IPS-18c (cell line): ENCODE measurements around the gene NF2.
"Not testable (repeated sequence)": the region's sequence is repeated elsewhere in the genome, so short reads cannot be mapped to it uniquely, and the experiment has no call there.

ENCODE experiments used
- H3K4me3 ChIP-seq: 2 replicates; pipeline ENCODE4 v1.7.0; 2013; ENCODE audit warnings: low read depth, mild to moderate bottlenecking, low read length, moderate library complexity; ENCODE audit not compliant: insufficient read depth
- H3K9me3 ChIP-seq: one replicate; pipeline ENCODE4 v1.6.1; 2013; ENCODE audit warnings: mild to moderate bottlenecking, low read length, moderate library complexity; ENCODE audit not compliant: control insufficient read depth, insufficient read depth

Gene NF2

DNA sequence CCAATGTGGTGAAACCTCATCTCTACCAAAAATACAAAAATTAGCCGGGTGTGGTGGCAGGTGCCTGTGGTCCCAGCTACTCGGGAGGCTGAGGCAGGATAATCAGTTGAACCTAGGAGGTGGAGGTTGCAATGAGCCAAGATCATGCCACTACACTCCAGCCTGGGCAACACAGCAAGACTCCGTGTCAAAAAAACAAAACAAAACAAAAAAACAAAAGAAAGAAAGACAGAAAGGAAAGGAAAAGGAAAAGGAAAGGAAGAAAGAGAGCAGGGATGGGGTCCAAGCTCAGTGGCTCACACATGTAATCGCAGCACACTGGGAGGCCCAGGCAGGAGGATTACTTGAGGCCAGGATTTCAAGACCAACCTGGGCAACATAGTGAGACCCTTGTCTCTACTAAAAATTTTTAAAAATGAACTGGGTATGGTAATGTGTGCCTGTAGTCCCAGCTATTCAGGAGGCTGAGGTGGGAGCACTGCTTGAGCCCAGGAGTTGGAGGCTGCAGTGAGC is 17.2 kb upstream of the NF2 start:
- not testable (repeated sequence) for H3K9me3 ChIP-seq, H3K4me3 ChIP-seq

GRCh38 chr22:29587938-29588699 is 15.3 kb upstream of the NF2 start:
- Histone ChIP-seq H3K4me3 (no peak overlapping the region), H3K9me3 (no peaks in the 10 kb centered on the region)

DNA sequence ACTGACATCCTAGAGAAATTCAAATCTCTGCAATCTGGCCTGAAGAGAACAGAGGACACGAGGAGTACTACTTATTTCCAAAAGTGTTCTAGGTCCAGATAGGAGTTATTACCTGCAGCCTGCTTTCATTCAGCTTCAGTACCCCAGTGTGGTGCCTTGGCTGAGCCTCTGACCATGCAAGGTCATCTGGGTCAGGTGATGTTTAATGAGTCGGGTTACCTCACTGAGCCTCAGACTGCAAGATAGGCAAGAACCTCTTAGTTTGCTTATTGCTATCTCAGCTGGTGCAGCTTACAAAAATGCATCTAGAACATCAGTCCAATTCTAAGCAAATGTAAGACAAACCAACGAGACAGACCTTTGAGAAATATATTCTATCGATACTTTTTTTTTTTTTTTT is 9.5 kb upstream of the NF2 start:
- no peaks in the 10 kb centered on the region for H3K9me3 ChIP-seq
- H3K4me3 ChIP-seq = no peak overlapping the region

GRCh38 chr22:29594447-29594846 is 9.0 kb upstream of the NF2 start:
- not testable (repeated sequence) for H3K4me3 ChIP-seq, H3K9me3 ChIP-seq

DNA sequence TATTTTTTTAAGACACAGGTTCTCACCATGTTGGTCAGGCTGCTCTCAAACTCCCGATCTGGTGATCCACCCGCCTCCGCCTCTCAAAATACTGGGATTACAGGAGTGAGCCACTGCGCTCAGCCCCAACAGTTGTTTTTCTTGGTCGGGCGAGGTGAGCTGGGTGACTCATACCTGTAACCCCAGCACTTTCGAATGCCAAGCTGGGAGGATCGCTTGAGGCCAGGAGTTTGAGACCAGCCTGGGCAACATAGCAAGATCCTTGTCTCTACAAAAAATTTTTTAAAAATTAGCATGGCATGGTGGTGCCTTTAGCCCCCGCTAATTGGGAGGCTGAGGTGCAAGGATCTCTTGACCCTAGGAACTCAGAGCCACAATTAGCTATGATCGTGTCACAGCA is 7.0 kb upstream of the NF2 start:
- H3K4me3 ChIP-seq = no peak overlapping the region
- H3K9me3 ChIP-seq = no peaks in the 10 kb centered on the region

GRCh38 chr22:29597871-29598683 is 5.4 kb upstream of the NF2 start:
- not testable (repeated sequence) for H3K4me3 ChIP-seq, H3K9me3 ChIP-seq

DNA sequence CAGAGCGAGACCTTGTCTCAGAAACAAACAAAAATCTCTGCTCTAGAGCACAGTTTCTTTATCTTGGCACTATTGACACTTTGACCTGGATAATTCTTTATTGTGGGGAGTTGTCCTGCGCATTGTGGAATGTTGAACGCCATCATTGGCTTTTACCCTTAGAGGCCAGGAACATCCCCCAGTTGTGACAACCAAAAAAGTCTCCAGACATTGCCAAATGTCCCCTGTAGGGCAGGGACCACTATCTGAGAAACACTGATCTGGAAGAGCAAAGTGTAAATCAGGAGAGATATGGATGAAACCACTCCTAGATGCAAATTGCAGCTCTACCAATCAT is 4.8 kb upstream of the NF2 start:
- Histone ChIP-seq H3K9me3 (no peaks in the 10 kb centered on the region), H3K4me3 (no peak overlapping the region)

GRCh38 chr22:29604076-29604360 is 585 bp downstream of the NF2 start:
- no peaks in the 10 kb centered on the region for H3K9me3 ChIP-seq

DNA sequence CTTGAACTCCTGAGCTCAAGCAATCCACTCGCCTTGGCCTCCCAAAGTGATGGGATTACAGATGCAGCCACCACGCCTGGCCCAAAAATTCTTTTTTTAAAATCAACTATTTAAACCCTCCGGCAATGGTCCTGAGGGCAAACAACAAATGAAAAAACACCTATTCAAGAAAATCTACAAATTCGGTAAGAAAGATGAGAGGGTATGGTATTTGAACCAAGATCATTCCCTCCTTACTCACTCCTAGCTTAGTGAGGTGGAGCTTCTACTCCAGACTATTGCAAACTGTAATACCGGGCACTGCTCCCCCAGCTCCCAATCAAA is 2.1 kb downstream of the NF2 start:
- Histone ChIP-seq H3K4me3 (no peak overlapping the region), H3K9me3 (no peaks in the 10 kb centered on the region)

More at GRCh38 chr22:29604076-29604360, 585 bp downstream of the NF2 start:
- peak overlapping the region; percentile 85 for H3K4me3 ChIP-seq

DNA sequence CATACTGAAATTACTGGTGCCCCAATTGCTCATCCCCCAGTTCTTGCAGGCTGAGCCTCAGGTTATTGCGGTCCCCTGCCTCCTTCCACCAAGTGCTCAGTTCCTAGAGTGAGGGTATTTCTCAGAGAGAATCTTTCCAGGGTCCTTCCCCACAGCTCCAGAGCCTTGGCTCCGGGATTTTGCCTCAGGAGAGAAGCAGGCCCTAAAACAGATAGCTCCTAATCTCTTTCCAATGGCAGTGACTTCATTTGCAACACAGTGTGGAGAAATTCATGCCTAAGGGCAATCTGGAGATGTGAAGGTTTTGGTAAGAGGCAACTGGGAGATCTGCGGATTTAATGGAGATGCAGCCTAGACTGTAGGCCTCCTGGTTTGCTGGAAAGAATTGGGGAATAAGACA is 2.9 kb downstream of the NF2 start:
- H3K9me3 ChIP-seq = no peaks in the 10 kb centered on the region
- H3K4me3 ChIP-seq = no peak overlapping the region

DNA sequence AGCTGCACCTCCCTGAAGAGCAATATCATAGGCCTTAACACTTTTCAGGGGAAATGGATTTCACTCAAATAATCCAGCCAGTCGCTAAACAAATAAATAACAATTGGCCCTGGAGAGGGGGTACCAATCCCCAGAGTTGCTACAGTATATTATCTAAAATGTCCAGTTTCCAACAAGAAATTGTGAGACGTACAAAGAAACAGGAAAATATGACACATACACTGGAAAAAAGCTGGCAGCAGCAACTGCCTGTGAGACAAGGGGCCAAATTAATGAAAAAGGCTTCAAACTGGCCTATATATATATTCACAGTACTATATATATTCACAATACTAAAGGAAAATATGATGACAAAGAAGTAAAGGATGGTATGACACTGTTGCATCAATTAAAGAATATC is 4.0 kb downstream of the NF2 start:
- Histone ChIP-seq H3K9me3 (no peaks in the 10 kb centered on the region), H3K4me3 (no peak overlapping the region)

DNA sequence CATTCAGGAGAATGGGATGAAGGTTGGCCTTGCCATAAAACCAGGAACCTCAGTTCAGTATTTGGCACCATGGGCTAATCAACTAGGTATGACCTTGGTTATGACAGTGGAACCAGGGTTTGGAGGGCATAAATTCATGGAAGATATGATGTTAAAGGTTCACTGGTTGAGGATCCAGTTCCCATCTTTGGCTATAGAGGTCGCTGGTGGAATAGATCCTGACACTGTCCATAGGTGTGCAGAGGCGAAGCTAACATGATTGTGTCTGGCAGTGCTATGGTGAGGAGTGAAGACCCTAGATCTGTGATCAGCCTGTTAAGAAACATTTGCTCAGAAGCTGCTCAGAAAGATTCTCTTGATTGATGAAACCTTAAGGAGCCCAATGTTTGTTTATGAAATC is 5.7 kb downstream of the NF2 start:
- no peak overlapping the region for H3K4me3 ChIP-seq
- H3K9me3 ChIP-seq = no peaks in the 10 kb centered on the region

DNA sequence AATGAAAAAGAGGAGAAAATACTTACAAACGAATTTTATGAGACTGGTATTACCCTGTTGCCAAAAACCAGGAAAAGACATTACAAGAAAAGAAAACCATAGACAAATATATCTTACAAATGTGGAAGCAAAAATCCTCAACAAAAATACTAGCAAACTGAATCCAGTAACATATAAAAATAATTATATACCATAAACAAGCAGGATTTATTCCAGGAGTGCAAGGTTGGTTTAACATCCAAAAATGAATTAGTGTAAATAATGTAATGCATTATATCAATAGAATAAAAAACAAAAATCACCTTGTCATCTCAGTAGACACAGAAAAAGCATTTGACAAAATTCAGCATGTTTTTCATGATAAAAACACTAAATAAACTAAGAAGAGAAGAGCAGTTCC is 7.3 kb downstream of the NF2 start:
- Histone ChIP-seq H3K9me3 (no peaks in the 10 kb centered on the region), H3K4me3 (no peak overlapping the region)

- Histone ChIP-seq H3K9me3 (no peaks in the 10 kb centered on the region), H3K4me3 (no peak overlapping the region)
Observed at GRCh38 chr22:29615705-29616327, 12.4 kb downstream of the NF2 start.

DNA sequence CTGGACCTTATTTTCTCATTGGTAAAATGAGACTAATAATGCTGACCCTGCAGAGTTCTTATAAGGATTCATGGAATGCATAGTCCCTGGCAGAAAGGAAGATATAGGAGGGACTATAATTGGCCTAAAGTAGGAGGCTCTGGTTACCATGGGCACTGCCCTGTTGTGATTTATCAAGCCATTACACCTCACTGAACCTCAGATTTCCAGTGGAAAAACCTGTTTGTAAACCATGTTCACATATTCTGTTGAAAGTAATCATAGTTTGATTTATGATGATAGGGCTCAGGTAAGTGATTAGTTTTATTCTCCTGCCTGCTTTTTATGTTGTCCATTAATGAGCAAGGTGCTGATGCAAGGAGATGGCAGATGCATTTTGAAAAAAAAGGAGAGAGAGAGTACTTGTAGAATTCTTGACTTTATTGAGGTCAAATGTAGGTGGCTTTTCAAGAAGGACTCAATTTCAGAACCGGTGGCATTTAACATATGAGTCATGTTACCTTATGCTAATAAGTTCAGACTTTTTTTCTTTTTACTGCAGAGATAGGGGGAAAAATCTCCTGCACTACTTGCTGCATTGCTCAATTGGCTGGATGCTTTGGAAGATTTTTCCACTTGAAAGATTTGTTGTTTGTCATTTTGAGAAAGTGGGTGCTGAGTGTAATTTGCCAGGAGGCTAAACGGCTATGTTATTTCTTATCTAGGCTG is 14.6 kb downstream of the NF2 start:
- Histone ChIP-seq H3K9me3 (no peaks in the 10 kb centered on the region), H3K4me3 (no peak overlapping the region)

GRCh38 chr22:29621761-29622526 is 18.5 kb downstream of the NF2 start:
- H3K4me3 ChIP-seq = no peak overlapping the region
- H3K9me3 ChIP-seq = no peaks in the 10 kb centered on the region

DNA sequence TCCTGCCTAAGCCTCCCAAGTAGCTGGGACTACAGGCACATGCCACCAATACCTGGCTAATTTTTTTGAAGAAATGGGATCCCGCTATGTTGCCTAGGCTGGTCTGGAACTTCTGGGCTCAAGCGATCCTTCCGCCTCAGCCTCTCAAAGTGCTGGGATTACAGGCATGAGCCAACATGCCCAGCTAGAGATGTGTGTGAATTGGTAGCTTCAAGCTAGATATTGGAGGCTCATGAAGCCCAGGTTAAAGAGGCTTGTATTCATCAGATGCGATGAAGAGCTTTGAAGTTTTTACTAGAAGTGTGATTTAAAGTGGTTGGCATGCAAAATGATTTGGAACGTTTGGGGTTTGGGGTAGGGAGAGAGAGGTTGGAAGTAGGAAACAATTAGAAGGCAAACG is 19.6 kb downstream of the NF2 start:
- Histone ChIP-seq H3K4me3 (no peak overlapping the region), H3K9me3 (no peaks in the 10 kb centered on the region)
